ENCODE data around the gene ISG20.

GRCh38 chr15:88612186-88612796 lies 26.5 kb upstream of the ISG20 start:
- no peak for TF ChIP-seq CTCF (conservative IDR thresholded peaks at IDR 0.05; ENCODE audit: low read depth, low read length)
- no peak for TF ChIP-seq EZH2 (IDR thresholded peaks at IDR 0.05; ENCODE audit: borderline replicate concordance, low read depth, low read length, poor library complexity, severe bottlenecking)
